Keratinocyte (primary cell): ENCODE measurements around the gene WDR4. TPM values are rescaled to one million over a fixed set of nuclear protein-coding genes. Genes with fewer than 3 reads are reported as not detected.

Experiments used
- DNase-seq: peaks from one replicate; pipeline ENCODE4 v3.0.0-alpha.2; 2011; ENCODE audit warnings: low read depth, missing footprints, low spot score
- FAIRE-seq: peaks from 2 replicates; lab custom pipeline; 2011; peaks lifted over from hg19 to GRCh38; lab: Jason Lieb, UNC
- H2AFZ ChIP-seq: 2 replicates; pipeline ENCODE4 v1.6.0; 2012; ENCODE audit warnings: low read length, control low read depth, inconsistent platforms; ENCODE audit not compliant: control insufficient read depth
- H3K27ac ChIP-seq: 2 replicates; pipeline ENCODE4 v1.5.1; 2011; ENCODE audit warnings: low read length; ENCODE audit not compliant: control insufficient read depth, insufficient read depth
- H3K27me3 ChIP-seq: 3 replicates; pipeline ENCODE4 v1.6.0; 2011; ENCODE audit warnings: low read length; ENCODE audit not compliant: control insufficient read depth, insufficient read depth; ENCODE audit errors: extremely low read depth
- H3K36me3 ChIP-seq, 2 experiments: 2 replicates in 1 of 2; 3 replicates in 1 of 2; pipeline ENCODE4 v1.5.1; 2011; ENCODE audit warnings: low read length in 2 of 2, mild to moderate bottlenecking in 1 of 2; ENCODE audit not compliant: control insufficient read depth in 2 of 2, insufficient read depth in 2 of 2; ENCODE audit errors: extremely low read depth in 1 of 2
- H3K4me1 ChIP-seq: 3 replicates; pipeline ENCODE4 v1.5.1; 2011; ENCODE audit warnings: low read length; ENCODE audit not compliant: control insufficient read depth, insufficient read depth; ENCODE audit errors: extremely low read depth
- H3K4me2 ChIP-seq: 3 replicates; pipeline ENCODE4 v1.6.0; 2011; ENCODE audit warnings: low read depth, low read length; ENCODE audit not compliant: control insufficient read depth, insufficient read depth; ENCODE audit errors: extremely low read depth
- H3K4me3 ChIP-seq, 3 experiments: fragments of 200-600 bp in 1 of 3; sonication (generic) in 1 of 3; 2 replicates in 2 of 3; 3 replicates in 1 of 3; pipeline ENCODE4 v1.5.1; 2011 to 2016; ENCODE audit warnings: low read length in 3 of 3, mild to moderate bottlenecking in 3 of 3, control low read depth in 2 of 3, inconsistent platforms in 1 of 3, low read depth in 1 of 3, mixed read lengths in 1 of 3, mixed run types in 1 of 3, moderate library complexity in 1 of 3; ENCODE audit not compliant: control insufficient read depth in 2 of 3, insufficient read depth in 2 of 3; ENCODE audit errors: extremely low read depth in 1 of 3
- H3K79me2 ChIP-seq: 2 replicates; pipeline ENCODE4 v1.6.0; 2012; ENCODE audit warnings: low read length; ENCODE audit not compliant: control insufficient read depth, insufficient read depth
- H3K9ac ChIP-seq: 3 replicates; pipeline ENCODE4 v1.6.0; 2011; ENCODE audit warnings: low read length; ENCODE audit not compliant: control insufficient read depth, insufficient read depth; ENCODE audit errors: extremely low read depth
- H3K9me1 ChIP-seq: 3 replicates; pipeline ENCODE4 v1.6.0; 2011; ENCODE audit warnings: low read length; ENCODE audit not compliant: control insufficient read depth, insufficient read depth; ENCODE audit errors: extremely low read depth
- H3K9me3 ChIP-seq: 2 replicates; pipeline ENCODE4 v1.5.1; 2012; ENCODE audit warnings: low read depth, low read length; ENCODE audit not compliant: control insufficient read depth
- H4K20me1 ChIP-seq: 3 replicates; pipeline ENCODE4 v1.6.0; 2011; ENCODE audit warnings: low read length; ENCODE audit not compliant: control insufficient read depth, insufficient read depth; ENCODE audit errors: extremely low read depth
- CTCF ChIP-seq, 3 experiments: IDR thresholded peaks in 1 of 3; conservative IDR thresholded peaks in 1 of 3; optimal IDR thresholded peaks in 1 of 3; 2 replicates in 2 of 3; 3 replicates in 1 of 3; pipeline versions ENCODE3 to v1.5.1; 2011; ENCODE audit warnings: low read length in 3 of 3, mild to moderate bottlenecking in 3 of 3, moderate library complexity in 2 of 3, control low read depth in 1 of 3, inconsistent platforms in 1 of 3; ENCODE audit not compliant: insufficient read depth in 2 of 3; ENCODE audit errors: extremely low read depth in 1 of 3
- EZH2 ChIP-seq: IDR thresholded peaks from one replicate; pipeline ENCODE4 v1.6.1; 2012; ENCODE audit warnings: inconsistent platforms, mild to moderate bottlenecking, low read length, moderate library complexity
- dilution Hi-C: fragments of 300-500 bp; cut with MboI; formaldehyde crosslinking; loops from one replicate; pipeline ENCODE4 v1.7.0; 2020; ENCODE audit warnings: low sequenced_read_pairs; ENCODE audit not compliant: extremely low pct_ligation_motif_present
- polyA plus RNA-seq, 5 experiments: library from polyadenylated mRNA; depleted of rRNA in 3 of 5; stranded (reverse) in 3 of 5; stranded (forward) in 1 of 5; unstranded in 1 of 5; fragments of >200 nt; gene quantifications; 1 replicate in 1 of 5; 2 replicates in 3 of 5; 3 replicates in 1 of 5; pipeline versions ENCODE4 v1.2.1 to v1.2.3, GENCODE V29; 2011 to 2012; ENCODE audit warnings: missing spikeins in 2 of 5, low read depth in 1 of 5, low replicate concordance in 1 of 5

WDR4 gene
- polyA plus RNA-seq, 1 donor (not counting 4 experiments of a cell fraction or from before 2014, with no cell fraction given): 14.9 TPM

GRCh38 chr21:42925114-42925926 is 46.0 kb upstream of the WDR4 start, which contains the start of gene ERVH48-1:
TSS of gene ERVH48-1 (minus strand) at chr21:42925630. CDS start at chr21:42919006, 6,624 bp downstream.
- Histone ChIP-seq H3K27me3 (no peaks in the 10 kb centered on the region), H3K79me2 (no peaks in the 10 kb centered on the region), H3K4me2 (no peak within 1 kb of the TSS), H3K36me3 (no peaks in the 10 kb centered on the region), H3K9me1 (no peaks in the 10 kb centered on the region), H3K27ac (no peak within 1 kb of the TSS), H3K4me3 (no peak within 1 kb of the TSS), H2AFZ (no peak within 1 kb of the TSS), H3K9me3 (no peaks in the 10 kb centered on the region), H4K20me1 (no peaks in the 10 kb centered on the region), H3K9ac (no peak within 1 kb of the TSS), H3K4me1 (peaks cover 4% of the 10 kb centered on the region)
- no peak for FAIRE-seq
- TF ChIP-seq EZH2 (no peak), CTCF (optimal IDR thresholded peaks at IDR 0.05 in 1 of 3, IDR thresholded peaks at IDR 0.05 in 1 of 3, conservative IDR thresholded peaks at IDR 0.05 in 1 of 3; ENCODE audit: extremely low read depth in 1 of 3, insufficient read depth in 2 of 3, low read length in 3 of 3) (no peak)
- dilution Hi-C loops: no loop called here
- DNase-seq: no peak

- peak overlapping the region; percentile 78 for H2AFZ ChIP-seq
- FAIRE-seq (no peak), DNase-seq (no peak)
- no peak overlapping the region for H3K4me3 ChIP-seq
- H3K4me2 ChIP-seq: no peak overlapping the region
- H3K36me3 ChIP-seq: no peaks in the 10 kb centered on the region
- no peaks in the 10 kb centered on the region for H3K27me3 ChIP-seq
- dilution Hi-C loops: no loop called here
- TF ChIP-seq EZH2 (no peak), CTCF (optimal IDR thresholded peaks at IDR 0.05 in 1 of 3, IDR thresholded peaks at IDR 0.05 in 1 of 3, conservative IDR thresholded peaks at IDR 0.05 in 1 of 3; ENCODE audit: extremely low read depth in 1 of 3, insufficient read depth in 2 of 3, low read length in 3 of 3) (no peak)
- H3K27ac ChIP-seq: peak overlapping the region; percentile 42
- no peaks in the 10 kb centered on the region for H4K20me1 ChIP-seq
- H3K9ac ChIP-seq: peak overlapping the region; percentile 35
- no peaks in the 10 kb centered on the region for H3K9me3 ChIP-seq
- H3K4me1 ChIP-seq: peaks cover 4% of the 10 kb centered on the region
- H3K79me2 ChIP-seq: no peaks in the 10 kb centered on the region
- no peaks in the 10 kb centered on the region for H3K9me1 ChIP-seq
Observed at GRCh38 chr21:42924433-42924751, 45.1 kb upstream of the WDR4 start.
